Measurements from ENCODE around the gene EGLN2. TPM values are rescaled to one million over a fixed set of nuclear protein-coding genes. Genes with fewer than 3 reads are reported as not detected.
A peak's percentile ranks its signal among the peaks of the same experiment; 100 is the strongest.

The EGLN2 gene
- total and polyA plus RNA-seq, 9 of the 15 experiments (the other 6 are each of a cell fraction or from before 2014, with no cell fraction given) = 9.6 to 114 (median 71.0) TPM

DNA sequence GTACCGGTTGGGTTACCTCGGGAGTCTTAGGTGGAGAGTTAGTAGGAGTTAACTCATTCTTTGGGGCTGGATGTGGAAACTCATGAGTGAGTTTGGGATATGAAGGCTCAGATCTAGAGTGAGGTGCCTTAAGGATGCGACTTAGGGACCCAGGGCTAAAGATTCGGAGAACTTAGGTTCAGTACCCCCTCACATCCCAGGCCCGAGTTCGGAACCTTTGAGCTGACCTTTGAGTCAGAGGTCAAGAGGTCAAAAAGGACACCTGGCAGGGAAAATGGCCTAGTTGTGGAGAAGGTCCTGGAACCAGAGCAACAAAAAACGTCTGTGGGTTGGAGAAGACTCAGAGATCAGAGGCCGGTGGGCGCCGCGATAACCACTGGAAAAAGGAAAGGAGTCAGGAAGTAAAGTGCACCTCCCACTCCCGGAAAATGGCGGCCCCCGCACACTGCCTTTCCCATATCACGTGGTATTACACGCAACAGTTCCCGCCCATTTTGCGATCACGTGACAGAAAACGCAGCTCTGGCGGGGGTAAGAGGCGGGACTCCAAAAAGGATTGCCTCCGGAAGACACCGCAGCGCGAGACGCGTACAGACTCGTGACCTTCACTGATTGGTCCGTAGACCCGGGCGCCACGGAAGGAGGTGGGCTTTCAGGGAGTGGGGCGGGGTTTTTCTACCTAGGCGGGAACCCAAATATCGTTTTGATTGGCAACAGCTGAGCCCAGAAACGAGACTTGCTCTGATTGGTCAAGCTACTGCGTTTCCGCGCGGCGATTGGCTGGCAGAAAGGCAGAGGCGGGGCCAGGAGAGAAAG lies 48.7 kb upstream of the EGLN2 start, which contains the start of gene ACTMAP (continued):
- TF ChIP-seq, protein P1, sequence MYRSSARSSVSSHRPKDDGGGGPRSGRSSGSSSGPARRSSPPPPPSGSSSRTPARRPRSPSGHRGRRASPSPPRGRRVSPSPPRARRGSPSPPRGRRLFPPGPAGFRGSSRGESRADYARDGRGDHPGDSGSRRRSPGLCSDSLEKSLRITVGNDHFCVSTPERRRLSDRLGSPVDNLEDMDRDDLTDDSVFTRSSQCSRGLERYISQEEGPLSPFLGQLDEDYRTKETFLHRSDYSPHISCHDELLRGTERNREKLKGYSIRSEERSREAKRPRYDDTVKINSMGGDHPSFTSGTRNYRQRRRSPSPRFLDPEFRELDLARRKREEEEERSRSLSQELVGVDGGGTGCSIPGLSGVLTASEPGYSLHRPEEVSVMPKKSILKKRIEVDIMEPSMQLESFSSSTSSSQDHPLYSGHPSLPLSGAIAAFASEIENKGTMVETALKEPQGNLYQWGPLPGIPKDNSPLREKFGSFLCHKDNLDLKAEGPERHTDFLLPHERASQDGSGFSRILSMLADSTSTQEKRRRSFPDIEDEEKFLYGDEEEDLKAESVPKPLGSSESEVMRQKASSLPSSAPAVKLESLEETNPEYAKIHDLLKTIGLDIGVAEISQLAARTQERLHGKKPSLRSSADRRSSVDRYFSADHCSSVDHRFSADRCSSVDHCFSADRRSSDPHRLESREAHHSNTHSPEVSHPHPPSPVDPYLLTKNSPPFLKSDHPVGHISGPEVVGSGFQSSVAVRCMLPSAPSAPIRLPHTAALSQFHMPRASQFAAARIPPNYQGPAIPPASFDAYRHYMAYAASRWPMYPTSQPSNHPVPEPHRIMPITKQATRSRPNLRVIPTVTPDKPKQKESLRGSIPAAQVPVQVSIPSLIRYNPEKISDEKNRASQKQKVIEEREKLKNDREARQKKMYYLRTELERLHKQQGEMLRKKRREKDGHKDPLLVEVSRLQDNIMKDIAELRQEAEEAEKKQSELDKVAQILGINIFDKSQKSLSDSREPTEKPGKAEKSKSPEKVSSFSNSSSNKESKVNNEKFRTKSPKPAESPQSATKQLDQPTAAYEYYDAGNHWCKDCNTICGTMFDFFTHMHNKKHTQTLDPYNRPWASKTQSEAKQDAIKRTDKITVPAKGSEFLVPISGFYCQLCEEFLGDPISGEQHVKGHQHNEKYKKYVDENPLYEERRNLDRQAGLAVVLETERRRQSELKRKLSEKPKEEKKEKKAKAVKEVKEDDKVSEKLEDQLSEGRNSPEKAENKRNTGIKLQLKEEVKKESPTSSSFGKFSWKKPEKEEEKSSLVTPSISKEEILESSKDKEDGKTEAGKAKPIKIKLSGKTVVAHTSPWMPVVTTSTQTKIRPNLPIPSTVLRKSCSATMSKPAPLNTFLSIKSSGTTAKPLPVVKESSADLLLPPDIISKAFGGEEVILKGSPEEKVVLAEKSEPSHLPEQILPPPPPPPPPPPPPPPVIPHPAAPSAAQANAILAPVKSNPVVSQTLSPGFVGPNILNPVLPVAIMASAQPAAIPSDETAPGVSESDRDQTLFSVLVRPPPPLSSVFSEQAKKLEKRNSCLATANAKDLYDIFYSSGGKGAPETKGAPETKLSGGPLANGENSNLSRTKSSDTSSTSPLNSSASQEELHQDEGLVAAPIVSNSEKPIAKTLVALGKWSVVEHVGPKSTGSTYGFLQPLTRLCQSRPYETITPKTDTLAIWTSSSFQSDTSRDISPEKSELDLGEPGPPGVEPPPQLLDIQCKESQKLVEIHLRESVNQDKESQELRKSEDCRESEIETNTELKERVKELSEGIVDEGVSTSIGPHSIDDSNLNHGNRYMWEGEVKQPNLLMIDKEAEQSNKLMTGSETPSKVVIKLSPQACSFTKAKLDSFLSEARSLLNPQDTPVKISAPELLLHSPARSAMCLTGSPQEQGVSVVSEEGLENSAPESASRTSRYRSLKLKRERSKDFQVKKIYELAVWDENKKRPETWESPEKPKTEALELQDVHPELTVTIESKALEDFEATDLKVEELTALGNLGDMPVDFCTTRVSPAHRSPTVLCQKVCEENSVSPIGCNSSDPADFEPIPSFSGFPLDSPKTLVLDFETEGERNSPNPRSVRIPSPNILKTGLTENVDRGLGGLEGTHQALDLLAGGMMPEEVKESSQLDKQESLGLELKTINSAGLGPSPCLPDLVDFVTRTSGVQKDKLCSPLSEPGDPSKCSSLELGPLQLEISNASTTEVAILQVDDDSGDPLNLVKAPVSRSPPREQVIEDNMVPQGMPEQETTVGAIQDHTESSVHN (IDR thresholded peaks at IDR 0.05; ENCODE audit: borderline replicate concordance in 1 of 2, low read depth in 1 of 2) = peak in 1 of 2 experiments; percentile 38; a peak in 1 of 4 replicates
- TF ChIP-seq RHOXF2B (CRISPR knock-in tag; conservative IDR thresholded peaks at IDR 0.05) (peak; percentile 69; the same call in 1 of the 2 replicates), KAT2B (IDR thresholded peaks at IDR 0.05; ENCODE audit: low read depth, low read length) (no peak), XRCC3 (IDR thresholded peaks at IDR 0.05) (no peak), ZNF57 (CRISPR knock-in tag; IDR thresholded peaks at IDR 0.05) (no peak), KDM2B (CRISPR knock-in tag; IDR thresholded peaks at IDR 0.05) (no peak), NCOR1 (IDR thresholded peaks at IDR 0.05) (peak; percentile 9; the same call in 1 of the 2 replicates), ZC3H11A (IDR thresholded peaks at IDR 0.05; ENCODE audit: low read depth, low read length) (no peak)
- TF ChIP-seq, protein P2, sequence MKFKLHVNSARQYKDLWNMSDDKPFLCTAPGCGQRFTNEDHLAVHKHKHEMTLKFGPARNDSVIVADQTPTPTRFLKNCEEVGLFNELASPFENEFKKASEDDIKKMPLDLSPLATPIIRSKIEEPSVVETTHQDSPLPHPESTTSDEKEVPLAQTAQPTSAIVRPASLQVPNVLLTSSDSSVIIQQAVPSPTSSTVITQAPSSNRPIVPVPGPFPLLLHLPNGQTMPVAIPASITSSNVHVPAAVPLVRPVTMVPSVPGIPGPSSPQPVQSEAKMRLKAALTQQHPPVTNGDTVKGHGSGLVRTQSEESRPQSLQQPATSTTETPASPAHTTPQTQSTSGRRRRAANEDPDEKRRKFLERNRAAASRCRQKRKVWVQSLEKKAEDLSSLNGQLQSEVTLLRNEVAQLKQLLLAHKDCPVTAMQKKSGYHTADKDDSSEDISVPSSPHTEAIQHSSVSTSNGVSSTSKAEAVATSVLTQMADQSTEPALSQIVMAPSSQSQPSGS (CRISPR knock-in tag; IDR thresholded peaks at IDR 0.05) = no peak
- TF ChIP-seq, protein P3, sequence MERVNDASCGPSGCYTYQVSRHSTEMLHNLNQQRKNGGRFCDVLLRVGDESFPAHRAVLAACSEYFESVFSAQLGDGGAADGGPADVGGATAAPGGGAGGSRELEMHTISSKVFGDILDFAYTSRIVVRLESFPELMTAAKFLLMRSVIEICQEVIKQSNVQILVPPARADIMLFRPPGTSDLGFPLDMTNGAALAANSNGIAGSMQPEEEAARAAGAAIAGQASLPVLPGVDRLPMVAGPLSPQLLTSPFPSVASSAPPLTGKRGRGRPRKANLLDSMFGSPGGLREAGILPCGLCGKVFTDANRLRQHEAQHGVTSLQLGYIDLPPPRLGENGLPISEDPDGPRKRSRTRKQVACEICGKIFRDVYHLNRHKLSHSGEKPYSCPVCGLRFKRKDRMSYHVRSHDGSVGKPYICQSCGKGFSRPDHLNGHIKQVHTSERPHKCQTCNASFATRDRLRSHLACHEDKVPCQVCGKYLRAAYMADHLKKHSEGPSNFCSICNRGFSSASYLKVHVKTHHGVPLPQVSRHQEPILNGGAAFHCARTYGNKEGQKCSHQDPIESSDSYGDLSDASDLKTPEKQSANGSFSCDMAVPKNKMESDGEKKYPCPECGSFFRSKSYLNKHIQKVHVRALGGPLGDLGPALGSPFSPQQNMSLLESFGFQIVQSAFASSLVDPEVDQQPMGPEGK (CRISPR knock-in tag; IDR thresholded peaks at IDR 0.05; ENCODE audit: borderline replicate concordance) = no peak
- TF ChIP-seq, protein P4, sequence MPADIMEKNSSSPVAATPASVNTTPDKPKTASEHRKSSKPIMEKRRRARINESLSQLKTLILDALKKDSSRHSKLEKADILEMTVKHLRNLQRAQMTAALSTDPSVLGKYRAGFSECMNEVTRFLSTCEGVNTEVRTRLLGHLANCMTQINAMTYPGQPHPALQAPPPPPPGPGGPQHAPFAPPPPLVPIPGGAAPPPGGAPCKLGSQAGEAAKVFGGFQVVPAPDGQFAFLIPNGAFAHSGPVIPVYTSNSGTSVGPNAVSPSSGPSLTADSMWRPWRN (IDR thresholded peaks at IDR 0.05; ENCODE audit: low read depth) = peak; percentile 21; the same call in 1 of the 2 replicates
- TF ChIP-seq, protein P5, sequence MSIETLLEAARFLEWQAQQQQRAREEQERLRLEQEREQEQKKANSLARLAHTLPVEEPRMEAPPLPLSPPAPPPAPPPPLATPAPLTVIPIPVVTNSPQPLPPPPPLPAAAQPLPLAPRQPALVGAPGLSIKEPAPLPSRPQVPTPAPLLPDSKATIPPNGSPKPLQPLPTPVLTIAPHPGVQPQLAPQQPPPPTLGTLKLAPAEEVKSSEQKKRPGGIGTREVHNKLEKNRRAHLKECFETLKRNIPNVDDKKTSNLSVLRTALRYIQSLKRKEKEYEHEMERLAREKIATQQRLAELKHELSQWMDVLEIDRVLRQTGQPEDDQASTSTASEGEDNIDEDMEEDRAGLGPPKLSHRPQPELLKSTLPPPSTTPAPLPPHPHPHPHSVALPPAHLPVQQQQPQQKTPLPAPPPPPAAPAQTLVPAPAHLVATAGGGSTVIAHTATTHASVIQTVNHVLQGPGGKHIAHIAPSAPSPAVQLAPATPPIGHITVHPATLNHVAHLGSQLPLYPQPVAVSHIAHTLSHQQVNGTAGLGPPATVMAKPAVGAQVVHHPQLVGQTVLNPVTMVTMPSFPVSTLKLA (conservative IDR thresholded peaks at IDR 0.05) = peak; percentile 89 to 91

All from K562 (cell line).